Neural cell (in vitro differentiated cells): ENCODE results near the gene WDR38.

ENCODE experiments used
- CTCF ChIP-seq: fragments of 450-650 bp; IDR thresholded peaks from 2 replicates; pipeline ENCODE4 v1.5.1; 2014; ENCODE audit warnings: antibody characterized with exemption, mild to moderate bottlenecking, moderate library complexity; ENCODE audit not compliant: poor library complexity, severe bottlenecking
- EP300 ChIP-seq: fragments of 450-650 bp; conservative IDR thresholded peaks from 2 replicates; pipeline ENCODE4 v1.6.1; 2014; ENCODE audit warnings: antibody characterized with exemption, mild to moderate bottlenecking, moderate library complexity; ENCODE audit not compliant: poor library complexity, severe bottlenecking
- EZH2 ChIP-seq: fragments of 200-600, 300-800 bp; shearing (Covaris generic), sonication (generic); IDR thresholded peaks from 2 replicates; pipeline ENCODE4 v1.6.1; 2014; ENCODE audit warnings: antibody characterized with exemption, low read length, borderline replicate concordance, mild to moderate bottlenecking; ENCODE audit not compliant: insufficient read depth, poor library complexity, severe bottlenecking
- MXI1 ChIP-seq: fragments of 450-650 bp; conservative IDR thresholded peaks from 2 replicates; pipeline ENCODE4 v1.6.1; 2014; ENCODE audit warnings: antibody characterized with exemption, mild to moderate bottlenecking; ENCODE audit not compliant: poor library complexity, severe bottlenecking
- POLR2AphosphoS5 ChIP-seq: IDR thresholded peaks from 2 replicates; pipeline ENCODE4 v1.6.1; 2012
- RAD21 ChIP-seq: fragments of 450-650 bp; conservative IDR thresholded peaks from 2 replicates; pipeline ENCODE4 v1.6.1; 2014; ENCODE audit warnings: antibody characterized with exemption, mild to moderate bottlenecking, moderate library complexity
- SMC3 ChIP-seq: fragments of 450-650 bp; conservative IDR thresholded peaks from 2 replicates; pipeline ENCODE4 v1.6.1; 2014; ENCODE audit warnings: antibody characterized with exemption, mild to moderate bottlenecking, moderate library complexity; ENCODE audit not compliant: poor library complexity
- TAF1 ChIP-seq: IDR thresholded peaks from 2 replicates; pipeline ENCODE4 v1.6.1; 2012; ENCODE audit warnings: low read depth
- TF ChIP-seq, protein P1 (sequence below): IDR thresholded peaks from 2 replicates; pipeline ENCODE4 v1.6.1; 2012; ENCODE audit warnings: borderline replicate concordance

DNA sequence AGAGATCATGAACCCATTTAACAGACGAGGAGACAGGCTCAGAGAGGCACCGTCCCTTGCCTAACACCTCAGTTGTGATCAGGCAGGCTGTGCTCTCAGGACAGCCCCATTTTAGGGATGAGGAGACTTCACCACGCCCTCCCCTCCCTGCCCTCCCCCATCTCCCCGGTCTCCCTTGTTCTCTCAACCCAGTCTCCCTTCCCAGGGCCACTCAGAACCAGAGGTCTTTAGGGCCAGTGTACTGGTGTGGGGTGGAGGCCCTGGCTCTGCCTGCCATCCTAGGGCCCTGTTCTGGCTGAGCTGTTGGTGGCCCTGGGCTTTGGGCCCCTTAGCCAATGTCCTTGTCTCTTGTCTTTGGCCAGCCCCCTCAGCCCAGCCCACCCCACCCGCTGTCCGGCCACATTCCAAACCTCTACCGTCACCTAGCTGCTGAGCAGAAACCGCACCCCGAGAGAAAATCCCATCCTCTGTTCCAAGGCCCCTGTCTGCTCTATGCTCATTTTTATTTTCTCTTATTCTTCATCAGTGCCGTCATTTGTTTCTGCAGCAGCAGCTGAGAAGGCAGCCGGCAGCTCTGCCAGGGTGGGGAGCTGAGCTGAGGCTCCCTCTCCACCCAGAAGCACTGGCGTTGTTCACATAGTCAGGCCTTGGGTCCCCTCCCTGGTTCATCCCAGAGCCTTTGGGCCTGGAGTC, 42.5 kb upstream of the WDR38 start:
- TF ChIP-seq CTCF = no peak
- no peak for TF ChIP-seq EP300
- no peak for TF ChIP-seq SMC3
- TF ChIP-seq, protein P1, sequence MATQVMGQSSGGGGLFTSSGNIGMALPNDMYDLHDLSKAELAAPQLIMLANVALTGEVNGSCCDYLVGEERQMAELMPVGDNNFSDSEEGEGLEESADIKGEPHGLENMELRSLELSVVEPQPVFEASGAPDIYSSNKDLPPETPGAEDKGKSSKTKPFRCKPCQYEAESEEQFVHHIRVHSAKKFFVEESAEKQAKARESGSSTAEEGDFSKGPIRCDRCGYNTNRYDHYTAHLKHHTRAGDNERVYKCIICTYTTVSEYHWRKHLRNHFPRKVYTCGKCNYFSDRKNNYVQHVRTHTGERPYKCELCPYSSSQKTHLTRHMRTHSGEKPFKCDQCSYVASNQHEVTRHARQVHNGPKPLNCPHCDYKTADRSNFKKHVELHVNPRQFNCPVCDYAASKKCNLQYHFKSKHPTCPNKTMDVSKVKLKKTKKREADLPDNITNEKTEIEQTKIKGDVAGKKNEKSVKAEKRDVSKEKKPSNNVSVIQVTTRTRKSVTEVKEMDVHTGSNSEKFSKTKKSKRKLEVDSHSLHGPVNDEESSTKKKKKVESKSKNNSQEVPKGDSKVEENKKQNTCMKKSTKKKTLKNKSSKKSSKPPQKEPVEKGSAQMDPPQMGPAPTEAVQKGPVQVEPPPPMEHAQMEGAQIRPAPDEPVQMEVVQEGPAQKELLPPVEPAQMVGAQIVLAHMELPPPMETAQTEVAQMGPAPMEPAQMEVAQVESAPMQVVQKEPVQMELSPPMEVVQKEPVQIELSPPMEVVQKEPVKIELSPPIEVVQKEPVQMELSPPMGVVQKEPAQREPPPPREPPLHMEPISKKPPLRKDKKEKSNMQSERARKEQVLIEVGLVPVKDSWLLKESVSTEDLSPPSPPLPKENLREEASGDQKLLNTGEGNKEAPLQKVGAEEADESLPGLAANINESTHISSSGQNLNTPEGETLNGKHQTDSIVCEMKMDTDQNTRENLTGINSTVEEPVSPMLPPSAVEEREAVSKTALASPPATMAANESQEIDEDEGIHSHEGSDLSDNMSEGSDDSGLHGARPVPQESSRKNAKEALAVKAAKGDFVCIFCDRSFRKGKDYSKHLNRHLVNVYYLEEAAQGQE = no peak
- no peak for TF ChIP-seq RAD21
- no peak for TF ChIP-seq POLR2AphosphoS5
- no peak for TF ChIP-seq TAF1
- no peak for TF ChIP-seq MXI1
- no peak for TF ChIP-seq EZH2
